ENCODE results near the gene COPS4. TPM values are rescaled to one million over a fixed set of nuclear protein-coding genes. Genes with fewer than 3 reads are reported as not detected.
A peak's percentile ranks its signal among the peaks of the same experiment; 100 is the strongest.
"Not testable (repeated sequence)": the region's sequence is repeated elsewhere in the genome, so short reads cannot be mapped to it uniquely, and the experiment has no call there.

Gene COPS4
- total RNA-seq, 2 experiments from 2014 or later, result 29.3 to 30.3 TPM

DNA sequence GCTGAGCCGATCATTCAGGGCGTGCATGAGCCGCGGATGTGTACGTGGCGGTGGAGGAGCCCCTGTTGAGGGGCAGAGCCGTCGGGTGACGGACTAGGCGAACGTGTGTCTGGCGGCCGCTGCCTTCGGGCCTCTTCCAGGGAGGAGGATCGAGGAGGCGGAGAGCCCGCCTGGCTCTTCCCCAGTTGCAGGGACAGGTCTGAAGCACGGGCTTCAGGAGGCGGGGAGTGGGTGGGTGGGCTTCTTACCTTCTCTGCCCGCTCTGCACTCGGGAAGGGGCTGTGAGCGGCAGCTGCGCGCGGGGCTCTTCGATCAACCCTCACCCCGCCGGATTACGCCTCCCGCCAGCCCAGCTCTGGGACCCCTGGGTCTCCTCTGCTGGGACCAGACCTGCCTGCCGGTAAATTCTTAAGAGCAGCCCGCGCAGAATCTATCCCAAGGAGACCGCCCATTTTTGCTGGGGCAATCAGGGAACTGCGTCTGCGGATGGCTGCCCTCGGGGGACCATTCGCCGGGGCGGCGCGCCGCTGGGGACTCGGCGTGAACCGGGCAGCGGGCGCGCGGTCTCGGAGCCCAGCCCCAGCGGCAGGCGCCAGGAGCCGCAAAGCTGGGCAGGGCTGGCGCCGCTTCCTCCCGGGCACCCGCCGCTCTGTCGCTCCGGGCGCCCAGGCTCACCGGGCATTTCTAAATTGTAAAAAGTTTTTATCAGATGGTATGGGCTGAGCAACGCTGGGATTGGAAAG is 74.7 kb downstream of the COPS4 start:
- Mint-ChIP-seq H3K36me3 (peaks cover 66% of the 10 kb centered on the region), H3K27ac (peak overlapping the region; percentile 97), H3K9me3 (no peaks in the 10 kb centered on the region), H3K27me3 (no peaks in the 10 kb centered on the region), H3K4me1 (peaks cover 36% of the 10 kb centered on the region), H3K4me3 (peak overlapping the region; percentile 97)
- POLR2A ChIA-PET, result interaction anchor here (0.6 to 8.7 kb wide), 18 partner anchors 9 to 151 kb away, joined by 3 to 252 read pairs (median 4); partner anchors contain the start of genes COPS4 and LIN54
- ATAC-seq (ENCODE audit: low read depth), result peak; percentile 10
- peak; percentile 72 for DNase-seq

DNA sequence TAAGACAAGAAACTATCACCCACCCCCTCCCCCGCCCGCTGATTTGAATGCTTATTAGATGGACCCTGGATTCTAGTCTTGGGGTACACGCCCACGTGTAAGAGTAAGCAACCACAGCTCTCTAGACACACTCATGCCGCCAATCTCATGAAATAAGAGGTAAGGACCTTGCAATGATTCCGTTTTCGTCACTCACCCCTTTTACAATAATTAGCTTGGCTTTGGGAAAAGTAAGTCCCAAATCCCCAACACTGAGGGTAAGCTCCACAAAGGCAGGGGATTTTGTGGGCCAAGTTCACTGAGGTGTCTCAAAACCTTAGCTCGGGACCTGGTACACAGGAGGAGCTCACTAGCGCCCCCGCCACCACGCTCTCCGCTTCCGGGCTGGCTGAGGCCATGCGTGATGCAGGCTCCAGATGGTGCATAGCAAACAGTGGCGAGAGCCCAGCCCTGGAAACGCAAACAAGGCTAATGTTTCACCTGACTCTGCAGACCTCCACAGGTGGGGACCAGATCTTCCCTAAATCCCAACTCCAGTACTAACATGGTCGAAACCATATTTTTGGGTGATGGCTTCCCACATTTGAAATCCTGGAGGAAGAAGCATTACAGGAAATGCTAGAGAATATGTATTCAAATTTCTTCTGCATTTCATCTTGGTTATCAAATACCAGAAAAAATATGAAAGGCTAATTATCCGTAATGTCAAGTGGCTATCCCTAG is 75.4 kb downstream of the COPS4 start:
- POLR2A ChIA-PET, result interaction anchor here (0.6 to 8.7 kb wide), 17 partner anchors 7 to 150 kb away, joined by 3 to 252 read pairs (median 5); partner anchors contain the start of genes COPS4 and LIN54
- H3K4me1 Mint-ChIP-seq, result peaks cover 36% of the 10 kb centered on the region
- H3K9me3 Mint-ChIP-seq, result no peaks in the 10 kb centered on the region
- peak overlapping the region; percentile 97 for H3K27ac Mint-ChIP-seq
- ATAC-seq (ENCODE audit: low read depth) (peak; percentile 77), DNase-seq (peak; percentile 92)
- H3K36me3 Mint-ChIP-seq, result peaks cover 59% of the 10 kb centered on the region
- H3K27me3 Mint-ChIP-seq, result no peaks in the 10 kb centered on the region
- H3K4me3 Mint-ChIP-seq, result peak overlapping the region; percentile 97

DNA sequence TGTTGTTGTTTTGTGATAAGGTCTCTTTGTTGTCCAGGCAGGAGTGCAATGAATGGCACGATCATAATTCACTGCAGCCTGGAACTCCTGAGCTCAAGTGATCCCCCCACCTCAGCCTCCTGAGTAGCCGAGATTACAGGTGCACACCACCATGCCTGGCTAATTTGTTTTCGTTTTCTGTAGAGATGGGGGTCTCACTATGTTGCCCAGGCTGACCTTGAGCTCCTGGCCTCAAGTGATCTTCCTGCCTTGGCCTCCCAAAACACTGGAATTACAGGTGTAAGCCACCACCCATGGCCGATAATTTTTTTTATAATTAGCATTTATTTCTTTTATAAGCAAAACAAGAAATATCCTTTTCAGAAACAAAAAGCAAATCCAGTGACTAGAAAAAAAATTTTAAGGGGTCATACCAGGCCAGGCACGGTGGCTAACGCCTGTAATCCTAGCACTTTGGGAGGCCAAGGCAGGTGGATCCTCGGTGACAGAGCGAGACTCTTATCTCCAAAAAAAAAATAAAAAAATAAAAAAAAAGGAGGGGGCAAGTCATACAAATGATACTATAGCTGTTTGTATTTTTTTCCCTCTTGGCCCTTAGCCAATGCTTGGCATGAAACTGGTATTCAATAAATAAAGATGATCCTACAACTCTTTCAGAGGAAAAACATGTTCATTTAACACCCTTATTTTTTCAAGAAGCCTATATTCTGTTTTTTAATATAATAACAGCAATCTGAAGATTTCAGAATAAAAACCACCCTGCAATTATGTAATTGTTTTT is 76.2 kb downstream of the COPS4 start:
- DNase-seq (no peak), ATAC-seq (ENCODE audit: low read depth) (no peak)
- Mint-ChIP-seq H3K27me3 (no peaks in the 10 kb centered on the region), H3K4me3 (peak overlapping the region; percentile 97), H3K27ac (peak overlapping the region; percentile 97), H3K36me3 (peaks cover 54% of the 10 kb centered on the region), H3K9me3 (no peaks in the 10 kb centered on the region), H3K4me1 (peaks cover 36% of the 10 kb centered on the region)
- POLR2A ChIA-PET, result interaction anchor here (0.8 to 8.7 kb wide), 18 partner anchors 8 to 174 kb away, joined by 3 to 252 read pairs (median 6); partner anchors contain the start of genes COPS4, COQ2 and LIN54

GRCh38 chr4:83111751-83112141 is 76.8 kb downstream of the COPS4 start:
- peak overlapping the region; percentile 97 for H3K4me3 Mint-ChIP-seq
- H3K9me3 Mint-ChIP-seq; H3K27me3 Mint-ChIP-seq; ATAC-seq (ENCODE audit: low read depth): not testable (repeated sequence)
- peaks cover 48% of the 10 kb centered on the region for H3K36me3 Mint-ChIP-seq
- DNase-seq, result peak; percentile 39
- H3K4me1 Mint-ChIP-seq, result peaks cover 33% of the 10 kb centered on the region
- POLR2A ChIA-PET, result interaction anchor here (0.8 to 8.7 kb wide), 10 partner anchors 26 to 173 kb away, joined by 3 to 252 read pairs (median 28); partner anchors contain the start of genes COQ2 and LIN54
- H3K27ac Mint-ChIP-seq, result peak overlapping the region; percentile 97

GRCh38 chr4:83112231-83112630 is 77.2 kb downstream of the COPS4 start:
- POLR2A ChIA-PET, result interaction anchor here (0.8 to 8.7 kb wide), 15 partner anchors 13 to 276 kb away, joined by 3 to 252 read pairs (median 7); partner anchors contain the start of genes COQ2 and LIN54
- H3K36me3 Mint-ChIP-seq, result peaks cover 46% of the 10 kb centered on the region
- DNase-seq (no peak), ATAC-seq (ENCODE audit: low read depth) (peak; percentile 2)
- peak overlapping the region; percentile 97 for H3K27ac Mint-ChIP-seq
- no peaks in the 10 kb centered on the region for H3K9me3 Mint-ChIP-seq
- H3K27me3 Mint-ChIP-seq, result no peaks in the 10 kb centered on the region
- H3K4me1 Mint-ChIP-seq, result peaks cover 33% of the 10 kb centered on the region
- peak overlapping the region; percentile 97 for H3K4me3 Mint-ChIP-seq

DNA sequence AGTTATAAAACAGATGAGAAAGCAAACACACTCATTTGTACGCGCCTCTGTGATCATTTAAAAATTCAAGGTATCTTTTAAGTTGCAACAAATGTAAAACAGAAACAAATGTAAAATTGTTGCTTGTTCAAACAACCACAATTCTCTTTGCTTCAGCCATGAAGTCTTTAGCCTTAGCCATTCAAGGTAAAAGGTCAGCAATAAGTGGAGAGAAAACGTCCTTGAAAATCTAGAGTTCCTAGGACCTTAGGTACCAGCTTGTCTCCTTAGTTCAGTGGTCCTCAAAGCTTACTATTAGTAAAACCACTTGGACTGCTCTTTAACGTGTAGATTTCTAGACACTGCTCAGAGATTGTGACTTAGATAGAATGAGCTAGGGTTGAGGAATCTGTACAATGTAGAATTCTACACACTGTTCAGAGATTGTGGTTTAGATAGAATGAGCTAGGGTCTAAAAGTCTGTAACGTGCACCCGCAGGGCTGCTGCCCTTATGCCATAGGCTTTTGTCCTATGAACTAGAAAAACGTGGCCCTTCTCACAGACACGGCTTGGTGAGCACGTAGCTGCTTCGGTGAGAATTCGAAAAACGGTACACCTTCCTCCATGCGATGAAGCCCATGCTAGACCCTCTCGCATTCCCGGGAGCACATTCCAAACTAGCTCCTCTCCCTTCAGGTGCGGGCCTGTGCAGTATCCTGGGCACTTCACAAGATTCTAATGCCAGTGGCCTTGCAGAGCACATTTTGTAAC is 77.9 kb downstream of the COPS4 start:
- Mint-ChIP-seq H3K9me3 (no peaks in the 10 kb centered on the region), H3K27me3 (no peaks in the 10 kb centered on the region)
- POLR2A ChIA-PET, result interaction anchor here (0.8 to 8.7 kb wide), 14 partner anchors 12 to 276 kb away, joined by 3 to 252 read pairs (median 7); partner anchors contain the start of genes COQ2 and THAP9

DNA sequence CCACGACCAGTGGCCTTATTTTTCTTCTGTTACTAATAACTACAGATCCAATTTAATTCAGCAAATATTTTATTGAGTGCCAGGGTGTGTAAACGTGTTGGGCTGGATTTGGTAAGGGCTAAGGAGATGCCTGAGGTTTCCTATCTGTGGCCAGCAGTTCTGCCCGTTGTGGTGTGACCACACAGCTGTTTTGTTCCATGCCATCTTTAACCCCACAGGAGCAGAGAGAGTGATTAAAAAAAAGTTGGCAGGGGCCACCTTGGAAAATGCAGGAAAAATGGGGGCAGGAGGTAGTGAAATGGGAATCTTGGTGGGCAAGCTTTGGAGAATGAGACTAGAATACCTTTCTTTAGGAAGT is 78.4 kb downstream of the COPS4 start:
- Mint-ChIP-seq H3K4me3 (peak overlapping the region; percentile 97), H3K4me1 (peaks cover 31% of the 10 kb centered on the region), H3K9me3 (no peaks in the 10 kb centered on the region), H3K36me3 (peaks cover 42% of the 10 kb centered on the region), H3K27ac (peak overlapping the region; percentile 97), H3K27me3 (no peaks in the 10 kb centered on the region)
- ATAC-seq (ENCODE audit: low read depth), result peak; percentile 0
- POLR2A ChIA-PET, result interaction anchor here (0.8 to 8.7 kb wide), 15 partner anchors 12 to 275 kb away, joined by 3 to 252 read pairs (median 7); partner anchors contain the start of genes COQ2 and THAP9
- DNase-seq, result peak; percentile 55

More for the DNA sequence above, 77.9 kb downstream of the COPS4 start:
- DNase-seq, result peak; percentile 59
- peak overlapping the region; percentile 97 for H3K27ac Mint-ChIP-seq
- H3K4me1 Mint-ChIP-seq, result peaks cover 35% of the 10 kb centered on the region
- peaks cover 46% of the 10 kb centered on the region for H3K36me3 Mint-ChIP-seq
- H3K4me3 Mint-ChIP-seq, result peak overlapping the region; percentile 97
- peak; percentile 17 for ATAC-seq (ENCODE audit: low read depth)

DNA sequence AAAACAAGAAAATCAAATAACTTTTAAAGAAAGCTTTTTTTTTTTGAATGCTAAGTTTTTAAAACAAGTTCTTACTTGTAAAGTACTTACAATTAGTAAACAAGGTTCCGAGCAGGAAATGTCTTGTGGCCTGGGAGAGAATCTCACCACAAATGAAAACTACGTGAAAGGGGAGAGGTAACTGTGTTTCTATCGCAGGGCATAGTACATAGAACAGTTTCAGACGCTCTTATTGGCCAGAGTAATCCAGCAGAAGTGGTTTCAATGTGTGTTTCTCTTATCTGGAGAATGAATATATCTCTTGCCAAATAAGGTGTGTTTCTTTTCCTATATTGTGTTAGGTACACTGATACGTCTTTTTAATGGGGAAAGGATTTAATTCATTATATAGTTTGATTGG is 79.6 kb downstream of the COPS4 start, which contains the start of gene PLAC8:
TSS of gene PLAC8 (minus strand) at position 154 of the 400 bp plus-strand sequence. CDS start 6,808 bp downstream, outside the sequence.
- Mint-ChIP-seq H3K27me3 (no peaks in the 10 kb centered on the region), H3K27ac (peak within 1 kb of the TSS; percentile 97), H3K4me3 (peak within 1 kb of the TSS; percentile 97), H3K36me3 (peaks cover 38% of the 10 kb centered on the region), H3K9me3 (no peaks in the 10 kb centered on the region), H3K4me1 (peaks cover 32% of the 10 kb centered on the region)
- no peak for DNase-seq
- peak; percentile 59 for ATAC-seq (ENCODE audit: low read depth)
- POLR2A ChIA-PET, result interaction anchor here (0.5 to 8.7 kb wide), 8 partner anchors 9 to 206 kb away, joined by 3 to 252 read pairs (median 10); no protein-coding TSS in a partner anchor

GRCh38 chr4:83115000-83115399 is 80.0 kb downstream of the COPS4 start:
- POLR2A ChIA-PET, result interaction anchor here (0.5 to 8.7 kb wide), 9 partner anchors 9 to 206 kb away, joined by 3 to 252 read pairs (median 9); no protein-coding TSS in a partner anchor
- H3K27me3 Mint-ChIP-seq, result no peaks in the 10 kb centered on the region
- peak overlapping the region; percentile 76 for H3K4me3 Mint-ChIP-seq
- peaks cover 36% of the 10 kb centered on the region for H3K36me3 Mint-ChIP-seq
- no peak for ATAC-seq (ENCODE audit: low read depth)
- no peaks in the 10 kb centered on the region for H3K9me3 Mint-ChIP-seq
- DNase-seq, result no peak
- peak overlapping the region; percentile 85 for H3K27ac Mint-ChIP-seq
- H3K4me1 Mint-ChIP-seq, result peaks cover 32% of the 10 kb centered on the region

DNA sequence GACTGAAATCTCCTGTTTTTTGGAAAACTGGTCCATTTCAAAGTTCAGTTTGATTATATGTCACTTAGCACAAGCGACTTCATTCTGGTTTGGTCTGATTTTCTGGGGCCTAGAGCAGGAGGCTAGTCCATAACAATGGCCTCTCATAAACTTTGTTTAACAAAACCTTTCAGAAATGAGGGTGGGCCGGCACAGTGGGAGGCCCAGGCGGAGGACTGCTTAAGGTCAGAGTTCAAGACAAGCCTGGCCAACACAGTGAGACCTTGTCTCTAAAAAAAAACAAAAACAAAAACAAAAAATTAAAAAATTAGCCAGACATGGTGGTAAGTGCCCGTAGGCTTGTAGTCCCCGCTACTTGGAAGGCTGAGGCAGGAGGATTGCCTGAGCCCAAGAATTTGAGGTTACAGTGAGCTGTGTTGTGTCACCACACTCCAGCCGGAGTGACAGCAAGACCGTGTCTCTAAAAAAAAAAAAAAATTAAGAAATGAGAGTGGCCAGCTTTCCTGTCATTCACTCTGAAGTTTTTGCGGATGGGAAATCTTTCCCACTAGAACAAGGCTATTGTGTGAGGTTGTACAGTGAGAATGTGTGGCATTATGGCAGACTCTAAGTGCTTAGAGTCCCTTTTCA is 80.8 kb downstream of the COPS4 start:
- Mint-ChIP-seq H3K4me1 (peaks cover 29% of the 10 kb centered on the region), H3K9me3 (no peaks in the 10 kb centered on the region), H3K27ac (peak overlapping the region; percentile 85), H3K36me3 (peaks cover 29% of the 10 kb centered on the region), H3K27me3 (no peaks in the 10 kb centered on the region), H3K4me3 (peak overlapping the region; percentile 76)
- POLR2A ChIA-PET, result interaction anchor here (0.6 to 8.7 kb wide), 5 partner anchors 9 to 105 kb away, joined by 3 to 252 read pairs (median 11); no protein-coding TSS in a partner anchor
- no peak for ATAC-seq (ENCODE audit: low read depth)
- DNase-seq, result no peak

- ATAC-seq (ENCODE audit: low read depth) (no peak), DNase-seq (no peak)
- Mint-ChIP-seq H3K27ac (peak overlapping the region; percentile 24), H3K27me3 (no peaks in the 10 kb centered on the region), H3K4me3 (no peak overlapping the region), H3K9me3 (peaks cover 3% of the 10 kb centered on the region), H3K36me3 (peaks cover 18% of the 10 kb centered on the region), H3K4me1 (peaks cover 24% of the 10 kb centered on the region)
- POLR2A ChIA-PET, result interaction anchor here (0.5 to 0.9 kb wide), 3 partner anchors 9 to 166 kb away, joined by 3 to 4 read pairs (median 3); partner anchors contain the start of gene COQ2
These were observed 83.9 kb downstream of the COPS4 start for GRCh38 chr4:83118869-83119268.

Data from activated naive CD8-positive, alpha-beta T cell treated with anti-CD3 and anti-CD28 coated beads, Interleukin-2, amount 10 ng/mL, durations not matched to agents 7 days and 5 days (primary cell).